Immature natural killer cell (primary cell): Measurements from ENCODE around the gene COX4I2. TPM values are rescaled to one million over a fixed set of nuclear protein-coding genes. Genes with fewer than 3 reads are reported as not detected.
"Not testable (repeated sequence)": the region's sequence is repeated elsewhere in the genome, so short reads cannot be mapped to it uniquely, and the experiment has no call there.

Source experiments
- DNase-seq, 3 donors: peaks; one replicate each; pipeline ENCODE4 v3.0.0; 2022; ENCODE audit warnings: mixed read lengths in 1 of 3
- H3K27ac Mint-ChIP-seq, 6 donors: one replicate each; pipeline ENCODE4 v1.8.0; 2020; ENCODE audit warnings: mixed read lengths in 6 of 6, mild to moderate bottlenecking in 5 of 6, inconsistent platforms in 4 of 6, moderate library complexity in 3 of 6
- H3K27me3 Mint-ChIP-seq, 3 donors: one replicate each; pipeline ENCODE4 v1.8.0; 2020 to 2021; ENCODE audit warnings: low read depth in 3 of 3, mild to moderate bottlenecking in 3 of 3, mixed read lengths in 3 of 3, moderate library complexity in 3 of 3, inconsistent platforms in 1 of 3
- H3K36me3 Mint-ChIP-seq, 3 donors: one replicate each; pipeline ENCODE4 v1.8.0; 2020; ENCODE audit warnings: mixed read lengths in 3 of 3, inconsistent platforms in 2 of 3, mild to moderate bottlenecking in 2 of 3
- H3K4me1 Mint-ChIP-seq, 2 donors: one replicate each; pipeline ENCODE4 v1.8.0; 2020; ENCODE audit warnings: inconsistent platforms in 2 of 2, mild to moderate bottlenecking in 2 of 2, mixed read lengths in 2 of 2, moderate library complexity in 1 of 2
- H3K4me3 Mint-ChIP-seq, 5 donors: one replicate each; pipeline ENCODE4 v1.8.0; 2020; ENCODE audit warnings: mild to moderate bottlenecking in 5 of 5, mixed read lengths in 5 of 5, inconsistent platforms in 3 of 5, moderate library complexity in 3 of 5
- H3K9me3 Mint-ChIP-seq, 6 donors: one replicate each; pipeline ENCODE4 v1.8.0; 2020; ENCODE audit warnings: mild to moderate bottlenecking in 6 of 6, mixed read lengths in 6 of 6, inconsistent platforms in 4 of 6, moderate library complexity in 3 of 6
- polyA plus RNA-seq, 3 donors: library from polyadenylated mRNA; unstranded; fragments of 300-500 nt; fragmentation: Illumina TruSeq; gene quantifications; one replicate each; pipeline ENCODE4 v1.2.3, GENCODE V29; 2021

The COX4I2 gene
- polyA plus RNA-seq, 3 donors from 2014 or later, result not detected

DNA sequence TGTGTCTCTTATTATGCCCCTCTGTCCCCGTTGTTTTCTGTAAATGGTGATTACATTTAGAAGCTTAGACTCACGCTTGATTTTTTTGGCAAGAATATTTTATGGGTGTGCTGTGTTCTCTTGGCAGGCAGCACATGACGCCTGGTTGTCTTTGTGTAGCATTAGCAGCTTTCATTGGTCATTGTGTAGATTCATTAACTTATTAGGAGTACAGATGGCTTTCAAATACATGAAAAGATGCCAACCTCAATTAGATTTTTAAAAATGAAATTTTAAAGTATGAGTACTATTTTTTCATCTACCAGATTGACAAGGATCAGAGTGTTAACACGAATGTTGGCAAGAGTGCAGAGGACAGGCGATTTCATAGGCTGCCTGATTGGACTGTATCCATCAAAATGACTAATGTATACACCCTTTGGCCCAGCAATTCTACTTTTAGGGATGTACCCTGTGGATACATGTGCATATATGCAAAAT is 15.2 kb downstream of the COX4I2 start:
- Mint-ChIP-seq H3K4me1 (no peaks in the 10 kb centered on the region), H3K4me3 (no peak overlapping the region), H3K36me3 (no peaks in the 10 kb centered on the region), H3K27ac (no peak overlapping the region), H3K9me3 (no peaks in the 10 kb centered on the region), H3K27me3 (no peaks in the 10 kb centered on the region)
- DNase-seq, result no peak

DNA sequence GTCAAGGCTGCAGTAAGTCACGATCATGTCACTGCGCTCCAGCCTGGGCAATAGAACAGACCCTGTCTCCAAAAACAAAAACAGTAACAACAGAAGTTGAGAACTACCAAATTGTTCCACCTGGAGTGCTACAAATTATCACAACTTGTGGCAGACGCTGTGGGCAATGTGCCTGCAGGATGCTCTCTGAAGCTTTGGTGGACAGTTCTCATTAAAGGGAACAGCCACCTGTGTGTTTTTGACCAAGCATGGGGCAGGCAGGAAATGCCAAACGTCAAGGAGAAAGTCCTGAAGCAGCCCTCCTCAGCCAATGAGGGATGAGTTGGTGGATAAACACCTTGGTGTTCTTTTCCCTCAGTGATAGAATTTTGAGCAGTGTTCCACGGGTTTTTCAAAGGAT is 15.8 kb downstream of the COX4I2 start:
- no peaks in the 10 kb centered on the region for H3K36me3 Mint-ChIP-seq
- no peaks in the 10 kb centered on the region for H3K27me3 Mint-ChIP-seq
- no peak overlapping the region for H3K27ac Mint-ChIP-seq
- H3K4me3 Mint-ChIP-seq, result no peak overlapping the region
- H3K9me3 Mint-ChIP-seq, result no peaks in the 10 kb centered on the region
- DNase-seq, result no peak
- H3K4me1 Mint-ChIP-seq, result no peaks in the 10 kb centered on the region

DNA sequence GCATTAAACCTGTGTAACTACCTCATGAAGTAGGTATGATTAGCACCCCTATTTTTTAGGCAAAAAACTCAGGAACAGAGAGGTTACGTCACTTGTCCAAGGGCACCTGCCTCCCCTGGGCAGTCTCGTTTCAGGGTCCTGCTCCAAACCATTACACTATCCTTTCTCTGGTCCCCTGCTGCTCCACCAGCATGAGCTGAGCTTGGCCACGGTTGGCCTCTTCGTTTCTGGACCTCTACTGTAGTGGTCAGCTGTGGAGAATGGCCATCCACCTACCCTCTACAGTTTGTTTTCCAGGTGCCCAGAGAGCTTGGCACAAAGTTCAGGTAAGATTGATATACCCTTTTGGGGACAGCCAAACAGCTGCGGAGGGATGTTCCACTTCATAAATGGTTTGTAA is 16.8 kb downstream of the COX4I2 start:
- Mint-ChIP-seq H3K27ac (no peak overlapping the region), H3K4me1 (no peaks in the 10 kb centered on the region), H3K4me3 (no peak overlapping the region), H3K9me3 (no peaks in the 10 kb centered on the region), H3K27me3 (no peaks in the 10 kb centered on the region), H3K36me3 (no peaks in the 10 kb centered on the region)
- DNase-seq, result no peak

DNA sequence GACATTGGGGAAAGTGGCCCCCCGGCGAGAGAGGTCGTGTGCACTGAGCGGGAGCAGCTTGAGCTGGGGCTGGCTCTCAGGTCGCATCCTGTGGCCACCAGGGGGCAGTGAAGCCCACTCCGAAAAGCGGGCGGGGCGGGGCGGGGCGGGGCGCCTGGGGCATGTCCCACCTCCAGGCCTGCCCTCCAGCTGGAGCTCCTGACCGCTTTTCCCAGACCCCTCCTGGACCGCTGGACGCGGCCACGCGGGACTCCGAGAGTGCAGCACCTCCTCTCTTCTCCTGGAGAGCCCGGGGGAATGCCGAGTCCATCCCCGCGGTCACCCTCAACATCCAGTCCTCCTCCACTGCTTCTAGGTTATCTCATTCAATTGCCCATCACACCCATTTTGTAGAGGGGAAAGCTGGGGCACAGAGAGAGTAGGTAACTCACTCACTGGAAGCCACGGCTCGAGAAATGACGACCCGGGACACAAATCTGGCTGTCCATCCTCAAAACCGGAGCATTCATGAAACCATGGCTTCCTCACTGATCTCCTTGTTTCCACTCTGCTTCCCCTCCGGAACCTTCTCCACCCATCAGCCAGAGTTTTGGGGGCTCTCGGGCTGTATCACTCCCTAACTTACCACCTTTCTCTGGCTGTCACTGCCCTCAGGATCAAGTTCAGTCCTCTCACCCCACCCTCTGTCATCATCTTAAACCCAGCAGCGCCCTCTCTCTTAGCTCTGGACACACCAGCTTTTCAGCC is 24.1 kb downstream of the COX4I2 start:
- Mint-ChIP-seq H3K36me3 (peaks cover 0 to 13% (median 0%) of the 10 kb centered on the region in 3 donors), H3K27ac (peak overlapping the region; percentile 88 to 97 (median 91)), H3K9me3 (no peaks in the 10 kb centered on the region), H3K27me3 (peaks cover 1 to 9% (median 6%) of the 10 kb centered on the region in 3 donors), H3K4me3 (peak overlapping the region; percentile 79 to 92 (median 90)), H3K4me1 (peaks cover 52 to 62% of the 10 kb centered on the region in 2 donors)
- DNase-seq, result peak; percentile 69 to 75 (median 75)

DNA sequence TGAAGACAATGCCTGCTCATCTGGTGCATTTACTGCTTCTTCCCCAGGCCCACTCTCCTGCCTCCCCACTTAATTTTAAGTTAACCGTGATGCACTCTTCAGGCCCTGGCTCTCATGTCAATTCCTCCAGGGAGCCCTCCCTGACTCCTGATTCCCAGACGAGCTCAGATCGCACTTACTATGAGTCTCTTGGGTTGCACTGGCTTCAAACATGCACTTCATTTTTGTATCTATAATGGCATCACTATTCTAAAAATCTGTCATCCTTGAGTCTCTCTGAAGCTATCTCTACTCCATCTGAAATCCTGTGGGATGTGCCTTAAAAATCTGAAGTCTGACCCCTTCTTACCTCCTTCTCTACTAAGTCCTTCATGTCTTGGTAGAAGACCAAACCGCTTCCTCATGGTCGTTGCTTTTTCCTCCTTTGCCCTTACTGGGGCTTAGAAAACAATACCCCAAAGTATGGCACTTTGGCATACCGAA is 24.7 kb downstream of the COX4I2 start:
- DNase-seq, result no peak
- peak overlapping the region; percentile 79 to 92 (median 90) for H3K4me3 Mint-ChIP-seq
- H3K27me3 Mint-ChIP-seq, result peaks cover 3 to 13% (median 8%) of the 10 kb centered on the region in 3 donors
- H3K9me3 Mint-ChIP-seq, result no peaks in the 10 kb centered on the region
- peak overlapping the region; percentile 88 to 97 (median 91) for H3K27ac Mint-ChIP-seq
- H3K4me1 Mint-ChIP-seq, result peaks cover 58 to 68% of the 10 kb centered on the region in 2 donors
- peaks cover 0 to 13% (median 0%) of the 10 kb centered on the region in 3 donors for H3K36me3 Mint-ChIP-seq

DNA sequence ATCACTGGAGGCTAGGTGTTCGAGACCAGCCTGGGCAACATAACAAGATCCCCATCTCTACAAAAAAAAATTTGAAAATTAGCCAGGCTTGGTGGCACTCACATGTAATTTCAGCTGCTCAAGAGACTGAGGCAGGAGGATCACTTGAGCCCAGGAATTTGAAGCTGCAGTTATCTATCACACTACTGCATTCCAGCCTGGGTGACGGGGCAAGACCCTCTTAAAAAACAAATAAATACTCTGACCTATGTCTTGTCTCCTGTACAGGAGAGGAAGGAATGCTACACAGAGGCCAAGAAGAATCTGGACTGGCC is 25.8 kb downstream of the COX4I2 start:
- no peak for DNase-seq
- Mint-ChIP-seq H3K4me1 (peaks cover 67 to 78% of the 10 kb centered on the region in 2 donors), H3K36me3 (peaks cover 0 to 16% (median 0%) of the 10 kb centered on the region in 3 donors), H3K27ac (peak overlapping the region; percentile 91 to 99 (median 94)), H3K4me3 (peak overlapping the region in 2 of 5 donors; percentile 20 to 44), H3K27me3 (peaks cover 7 to 14% (median 12%) of the 10 kb centered on the region in 3 donors), H3K9me3 (no peaks in the 10 kb centered on the region)

DNA sequence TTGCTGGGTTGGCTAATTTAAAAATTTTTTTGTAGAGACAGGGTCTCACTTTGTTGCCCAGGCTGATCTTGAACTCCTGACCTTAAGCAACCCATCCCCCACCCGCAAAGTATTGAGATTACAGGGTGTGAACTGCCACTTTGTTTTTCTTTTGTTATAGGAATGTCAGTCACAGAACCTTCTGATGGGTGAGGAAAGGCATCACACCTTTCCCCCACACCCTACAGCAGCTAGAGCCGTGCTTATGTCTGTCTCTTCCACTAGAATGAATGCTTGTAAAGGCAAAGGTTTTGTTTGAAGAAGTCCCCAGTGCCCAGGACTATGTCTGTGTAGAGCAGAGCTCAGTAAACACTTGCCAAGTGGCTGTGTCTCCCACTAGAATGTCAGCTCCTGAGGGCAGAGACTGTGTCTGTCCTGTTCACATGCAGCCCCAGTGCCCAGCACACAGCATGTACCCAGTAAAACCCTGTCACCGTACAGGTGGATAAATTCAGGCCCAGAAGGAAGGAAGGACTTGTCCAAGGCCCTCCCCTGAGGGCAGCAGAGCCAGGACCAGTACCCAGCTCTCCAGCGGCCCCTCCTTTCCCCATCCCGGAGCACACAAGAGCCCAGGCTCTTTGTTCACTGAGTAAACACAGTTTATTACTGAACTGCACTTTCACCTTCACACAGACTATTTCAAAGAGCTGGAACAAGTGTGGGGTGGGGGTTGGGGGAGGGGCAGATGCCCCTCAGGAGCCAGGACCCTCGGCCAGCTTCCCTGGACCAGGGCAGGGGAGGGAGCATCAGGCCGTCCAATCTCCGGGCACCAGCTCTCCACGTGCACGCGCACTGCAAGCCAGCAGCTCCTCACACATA is 26.4 kb downstream of the COX4I2 start:
- Mint-ChIP-seq H3K27ac (peak overlapping the region; percentile 92 to 99 (median 98)), H3K27me3 (peaks cover 7 to 14% (median 14%) of the 10 kb centered on the region in 3 donors), H3K36me3 (peaks cover 0 to 16% (median under 1%) of the 10 kb centered on the region in 3 donors), H3K4me1 (peaks cover 73 to 82% of the 10 kb centered on the region in 2 donors), H3K9me3 (no peaks in the 10 kb centered on the region), H3K4me3 (peak overlapping the region; percentile 20 to 48 (median 38))
- no peak for DNase-seq

DNA sequence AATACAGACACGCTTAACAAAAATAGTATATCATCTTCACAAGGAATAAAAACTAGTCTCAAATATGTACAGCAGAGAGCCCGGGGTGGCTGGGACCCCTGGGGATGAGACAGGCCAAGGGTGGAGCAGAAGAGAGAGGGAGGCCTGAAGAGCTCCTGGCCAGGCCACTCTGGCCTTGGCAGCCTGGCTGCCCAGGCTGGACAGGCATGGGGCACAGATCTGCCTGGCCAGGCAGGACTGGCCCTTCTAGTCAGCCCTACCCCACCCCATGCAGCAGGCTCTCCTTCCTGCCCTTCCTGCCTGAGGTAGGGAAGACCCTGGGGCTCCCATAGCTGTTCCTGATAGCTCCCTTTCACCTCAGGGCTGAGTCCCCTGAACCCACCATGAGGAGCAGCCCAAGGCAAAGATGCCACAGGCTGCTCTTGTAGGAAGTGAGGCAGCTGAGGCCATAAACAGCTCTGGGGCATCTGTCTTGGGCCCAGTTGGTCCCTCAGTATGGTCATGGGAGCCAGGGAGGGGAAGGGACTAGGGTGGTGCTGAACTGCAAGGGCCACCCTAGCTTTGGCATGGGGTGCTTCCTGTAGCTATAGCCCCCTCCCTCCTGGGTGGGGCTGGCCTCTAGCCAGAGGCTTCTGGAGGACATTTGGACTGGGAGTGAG is 27.1 kb downstream of the COX4I2 start:
- H3K9me3 Mint-ChIP-seq, result no peaks in the 10 kb centered on the region
- H3K27ac Mint-ChIP-seq, result peak overlapping the region; percentile 92 to 99 (median 98)
- peaks cover 80 to 89% of the 10 kb centered on the region in 2 donors for H3K4me1 Mint-ChIP-seq
- DNase-seq, result no peak
- peaks cover 7 to 14% (median 14%) of the 10 kb centered on the region in 3 donors for H3K27me3 Mint-ChIP-seq
- H3K36me3 Mint-ChIP-seq, result peaks cover 0 to 23% (median 7%) of the 10 kb centered on the region in 3 donors
- no peak overlapping the region for H3K4me3 Mint-ChIP-seq

DNA sequence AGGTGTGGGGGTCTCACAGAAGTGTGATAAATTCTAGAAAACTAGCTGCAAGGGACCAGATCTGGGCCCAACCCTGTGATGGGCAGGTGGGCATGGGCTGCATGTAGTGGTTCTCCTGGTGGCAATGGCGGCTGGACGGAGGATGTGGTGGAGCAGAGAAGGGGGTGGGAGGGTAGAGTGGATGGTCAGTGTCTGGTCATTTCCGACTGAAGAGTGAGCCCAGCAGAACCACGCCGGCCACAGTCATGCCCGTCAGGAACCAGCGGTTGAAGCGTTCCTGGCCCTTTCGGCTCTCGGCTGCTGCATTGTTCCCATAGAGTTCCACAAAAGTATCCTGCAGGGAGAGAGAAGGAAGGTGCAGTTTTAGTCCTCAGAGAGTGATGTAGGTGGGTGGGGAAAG is 28.0 kb downstream of the COX4I2 start:
- peak overlapping the region in 3 of 5 donors; percentile 23 to 91 (median 41) for H3K4me3 Mint-ChIP-seq
- H3K36me3 Mint-ChIP-seq, result peaks cover 0 to 25% (median 7%) of the 10 kb centered on the region in 3 donors
- peak overlapping the region; percentile 92 to 99 (median 98) for H3K27ac Mint-ChIP-seq
- H3K4me1 Mint-ChIP-seq, result peaks cover 86 to 94% of the 10 kb centered on the region in 2 donors
- DNase-seq, result no peak
- H3K9me3 Mint-ChIP-seq, result no peaks in the 10 kb centered on the region
- peaks cover 7 to 14% (median 11%) of the 10 kb centered on the region in 3 donors for H3K27me3 Mint-ChIP-seq

DNA sequence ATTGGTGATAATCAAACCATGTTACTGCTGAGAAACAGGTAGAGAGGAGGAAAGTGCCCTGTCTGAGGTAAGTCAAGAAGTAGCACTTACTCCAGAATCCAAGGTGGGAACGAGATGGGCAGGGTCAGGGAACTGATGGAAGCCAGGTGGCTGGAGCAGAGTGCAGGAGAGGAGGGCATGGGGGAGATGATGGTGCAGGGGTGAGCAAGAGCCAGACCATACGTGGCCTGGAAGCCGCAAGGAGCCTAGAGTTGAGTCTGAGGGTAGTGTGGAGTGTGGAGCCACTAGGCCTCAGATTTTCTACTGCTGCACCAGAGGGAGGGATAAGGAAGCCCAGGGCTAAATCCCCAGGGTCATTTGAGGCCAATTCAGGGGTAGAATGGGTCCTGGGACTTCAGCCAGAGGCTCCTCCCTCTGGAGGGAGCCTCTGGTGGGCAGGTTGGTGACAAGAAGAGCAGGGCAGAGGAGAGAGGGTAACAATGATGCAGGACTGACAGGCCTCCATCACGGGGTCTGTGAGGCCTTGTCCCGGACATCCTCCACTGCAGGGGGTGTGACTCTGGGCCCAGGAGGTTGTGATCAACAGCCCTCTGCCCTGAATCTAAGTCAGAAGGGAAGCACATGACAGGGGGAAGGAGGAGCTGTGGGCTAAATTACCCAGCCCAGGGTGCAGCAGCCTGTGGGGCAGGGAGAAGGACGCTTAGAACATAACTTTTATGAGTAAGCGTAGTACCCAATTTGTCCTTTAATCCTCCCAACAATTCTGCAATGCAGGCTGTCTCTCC is 28.7 kb downstream of the COX4I2 start:
- Mint-ChIP-seq H3K27ac (peak overlapping the region; percentile 92 to 99 (median 98)), H3K9me3 (no peaks in the 10 kb centered on the region), H3K27me3 (peaks cover 7 to 12% (median 11%) of the 10 kb centered on the region in 3 donors), H3K36me3 (peaks cover 0 to 25% (median 7%) of the 10 kb centered on the region in 3 donors), H3K4me3 (peak overlapping the region; percentile 80 to 91 (median 86)), H3K4me1 (peaks cover 89 to 94% of the 10 kb centered on the region in 2 donors)
- DNase-seq, result peak; percentile 80 to 84 (median 81)

DNA sequence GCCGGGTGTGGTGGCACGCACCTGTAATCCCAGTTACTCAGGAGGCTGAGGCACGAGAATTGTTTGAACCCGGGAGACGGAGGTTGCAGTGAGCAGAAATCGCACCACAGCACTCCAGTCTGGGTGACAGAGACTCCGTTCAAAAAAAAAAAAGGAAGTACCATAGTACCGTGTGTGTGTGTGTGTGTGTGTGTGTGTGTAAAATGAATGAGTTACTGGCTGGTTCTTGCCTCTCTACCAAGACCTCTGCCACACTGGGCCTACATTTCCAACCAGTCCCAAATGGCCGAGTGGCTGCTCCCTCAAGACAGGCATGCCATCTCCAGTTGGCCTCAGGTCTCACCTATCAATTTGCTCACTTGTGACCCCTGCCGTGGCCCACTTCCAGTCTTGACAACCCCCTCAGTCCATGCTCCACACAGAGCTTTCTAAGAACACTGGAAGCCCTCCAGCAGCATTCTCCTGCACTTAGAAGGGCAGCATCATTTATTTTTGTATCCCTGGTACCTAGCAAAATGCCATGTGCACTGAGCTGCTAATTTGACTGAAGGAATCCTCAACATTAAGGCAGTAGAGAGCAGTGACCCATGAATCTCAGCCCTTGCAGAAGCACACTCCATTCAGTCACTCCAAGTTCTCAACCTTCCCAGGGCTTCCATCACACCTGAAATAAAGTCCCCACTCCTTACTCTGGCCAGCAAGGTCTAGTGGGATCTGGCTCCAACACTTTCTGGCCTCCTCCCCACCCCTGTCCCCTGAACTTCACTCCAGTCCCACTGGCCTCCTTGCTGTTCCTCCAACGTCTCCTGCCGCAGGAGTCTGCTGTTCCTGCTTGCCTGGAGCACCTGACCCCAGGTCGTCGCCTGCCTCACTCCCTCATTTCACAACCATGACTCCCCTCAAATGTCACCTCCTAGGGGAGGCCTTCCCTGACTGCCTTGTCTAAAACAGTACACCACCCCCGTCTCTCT is 29.9 kb downstream of the COX4I2 start:
- Mint-ChIP-seq H3K27ac (peak overlapping the region; percentile 92 to 99 (median 98)), H3K27me3 (peaks cover 7 to 12% (median 11%) of the 10 kb centered on the region in 3 donors), H3K4me1 (peaks cover 87 to 94% of the 10 kb centered on the region in 2 donors), H3K9me3 (no peaks in the 10 kb centered on the region), H3K4me3 (peak overlapping the region; percentile 80 to 91 (median 86)), H3K36me3 (peaks cover 0 to 28% (median 7%) of the 10 kb centered on the region in 3 donors)
- DNase-seq, result peak; percentile 25 to 58 (median 51)

DNA sequence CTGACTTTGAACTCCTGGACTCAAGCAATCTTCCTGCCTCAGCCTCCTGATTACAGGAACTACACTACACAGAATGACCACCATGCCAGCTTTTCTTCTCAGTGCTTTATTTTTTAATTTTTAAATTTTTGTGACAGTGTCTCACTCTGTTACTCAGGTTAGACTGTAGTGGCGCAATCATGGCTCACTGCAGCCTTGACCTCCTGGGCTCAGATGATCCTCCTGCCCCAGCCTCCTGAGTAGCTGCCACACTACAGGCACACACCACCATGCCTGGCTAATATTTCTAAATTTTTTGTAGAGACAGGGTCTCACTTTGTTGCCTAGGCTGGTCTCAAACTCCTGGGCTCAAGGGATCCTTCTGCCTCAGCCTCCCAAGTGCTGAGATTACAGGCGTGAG is 31.2 kb downstream of the COX4I2 start:
- H3K4me1 Mint-ChIP-seq, result peaks cover 91 to 94% of the 10 kb centered on the region in 2 donors
- peaks cover 7 to 12% (median 11%) of the 10 kb centered on the region in 3 donors for H3K27me3 Mint-ChIP-seq
- H3K9me3 Mint-ChIP-seq, DNase-seq: not testable (repeated sequence)
- H3K36me3 Mint-ChIP-seq, result peaks cover 0 to 28% (median 11%) of the 10 kb centered on the region in 3 donors
- peak overlapping the region; percentile 88 to 99 (median 96) for H3K27ac Mint-ChIP-seq
- H3K4me3 Mint-ChIP-seq, result peak overlapping the region; percentile 46 to 83 (median 67)
